B cell (primary cell): Measurements from ENCODE around the gene LRP5.

Experiments
- EZH2 ChIP-seq: IDR thresholded peaks from 2 replicates; pipeline ENCODE4 v1.6.1; 2012; ENCODE audit warnings: borderline replicate concordance, low read depth, mild to moderate bottlenecking, moderate library complexity, low read length; ENCODE audit not compliant: insufficient read depth, poor library complexity, severe bottlenecking
- TF ChIP-seq, protein P1 (sequence below): fragments of 200-600 bp; IDR thresholded peaks from one replicate; pipeline ENCODE4 v1.8.0; 2022; ENCODE audit warnings: antibody characterized with exemption, mild to moderate bottlenecking

DNA sequence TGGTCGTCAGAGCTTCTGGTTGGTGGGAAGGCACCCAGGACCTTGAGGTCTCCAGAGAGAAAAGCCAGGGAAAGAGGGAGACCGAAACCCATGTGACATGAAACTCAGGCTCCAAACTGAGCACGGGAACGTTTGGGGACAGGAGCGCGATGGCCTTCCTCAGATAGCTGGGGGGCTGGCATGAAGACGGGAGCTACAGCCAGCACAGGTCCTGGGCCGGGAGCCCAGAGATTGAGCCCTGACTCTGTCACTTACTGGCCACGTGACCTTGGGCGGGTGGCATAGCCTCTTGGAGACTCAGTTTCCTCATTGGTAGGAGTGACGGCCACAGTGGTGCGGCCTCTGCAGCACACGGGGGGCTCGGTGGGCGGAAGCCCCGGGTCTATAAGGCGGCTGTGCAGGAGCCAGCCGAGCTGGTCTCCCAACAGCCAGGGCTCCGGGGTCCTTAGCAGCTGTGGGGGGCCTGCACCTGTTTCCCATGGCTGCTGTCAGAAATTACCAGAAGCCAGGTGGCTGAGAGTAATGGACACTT, 111.8 kb downstream of the LRP5 start:
- TF ChIP-seq, protein P1, sequence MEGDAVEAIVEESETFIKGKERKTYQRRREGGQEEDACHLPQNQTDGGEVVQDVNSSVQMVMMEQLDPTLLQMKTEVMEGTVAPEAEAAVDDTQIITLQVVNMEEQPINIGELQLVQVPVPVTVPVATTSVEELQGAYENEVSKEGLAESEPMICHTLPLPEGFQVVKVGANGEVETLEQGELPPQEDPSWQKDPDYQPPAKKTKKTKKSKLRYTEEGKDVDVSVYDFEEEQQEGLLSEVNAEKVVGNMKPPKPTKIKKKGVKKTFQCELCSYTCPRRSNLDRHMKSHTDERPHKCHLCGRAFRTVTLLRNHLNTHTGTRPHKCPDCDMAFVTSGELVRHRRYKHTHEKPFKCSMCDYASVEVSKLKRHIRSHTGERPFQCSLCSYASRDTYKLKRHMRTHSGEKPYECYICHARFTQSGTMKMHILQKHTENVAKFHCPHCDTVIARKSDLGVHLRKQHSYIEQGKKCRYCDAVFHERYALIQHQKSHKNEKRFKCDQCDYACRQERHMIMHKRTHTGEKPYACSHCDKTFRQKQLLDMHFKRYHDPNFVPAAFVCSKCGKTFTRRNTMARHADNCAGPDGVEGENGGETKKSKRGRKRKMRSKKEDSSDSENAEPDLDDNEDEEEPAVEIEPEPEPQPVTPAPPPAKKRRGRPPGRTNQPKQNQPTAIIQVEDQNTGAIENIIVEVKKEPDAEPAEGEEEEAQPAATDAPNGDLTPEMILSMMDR: no peak
- no peak for TF ChIP-seq EZH2
